ENCODE measurements around the gene CAMSAP2.

CAMSAP2 gene

DNA sequence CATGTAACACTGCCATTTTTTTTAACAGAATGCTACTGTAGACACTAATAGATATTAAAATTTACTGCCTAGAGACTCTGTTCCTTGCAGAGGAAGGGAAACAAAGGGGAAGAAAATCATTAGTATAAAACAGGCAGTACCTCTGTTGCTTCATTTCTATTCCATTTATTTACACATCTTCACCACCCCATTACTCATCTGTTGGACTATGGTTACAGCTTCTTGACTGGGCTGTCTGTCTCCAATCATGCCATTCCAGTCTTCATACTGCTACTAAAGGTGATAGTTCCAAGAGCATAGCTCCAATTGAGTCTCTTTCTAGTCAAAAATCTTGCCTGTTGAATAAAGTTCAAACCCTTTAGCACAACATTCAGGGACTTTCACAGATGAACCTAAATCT lies 111.9 kb downstream of the CAMSAP2 start:
- H3K9me2 ChIP-seq (replicated peaks; ENCODE audit: insufficient read depth, low read length): no peaks in the 10 kb centered on the region
- H4K20me1 ChIP-seq (ENCODE audit: insufficient read depth, low read length): no peaks in the 10 kb centered on the region
- no peaks in the 10 kb centered on the region for H3K79me2 ChIP-seq (ENCODE audit: low read length)
- H3K9me3 ChIP-seq (replicated peaks; ENCODE audit: insufficient read depth, low read length): no peaks in the 10 kb centered on the region
- no peak overlapping the region for H2AFZ ChIP-seq (ENCODE audit: low read length)
- H3K4me2 ChIP-seq (ENCODE audit: low read depth, low read length): no peak overlapping the region
- peaks cover 3% of the 10 kb centered on the region; the same call in 1 of the 2 replicates for H3K36me3 ChIP-seq (replicated peaks; ENCODE audit: insufficient read depth, low read length)
- H3K4me1 ChIP-seq (ENCODE audit: low read length): no peaks in the 10 kb centered on the region
- H3K4me3 ChIP-seq (ENCODE audit: low read length): no peak overlapping the region
- TF ChIP-seq, protein P1, sequence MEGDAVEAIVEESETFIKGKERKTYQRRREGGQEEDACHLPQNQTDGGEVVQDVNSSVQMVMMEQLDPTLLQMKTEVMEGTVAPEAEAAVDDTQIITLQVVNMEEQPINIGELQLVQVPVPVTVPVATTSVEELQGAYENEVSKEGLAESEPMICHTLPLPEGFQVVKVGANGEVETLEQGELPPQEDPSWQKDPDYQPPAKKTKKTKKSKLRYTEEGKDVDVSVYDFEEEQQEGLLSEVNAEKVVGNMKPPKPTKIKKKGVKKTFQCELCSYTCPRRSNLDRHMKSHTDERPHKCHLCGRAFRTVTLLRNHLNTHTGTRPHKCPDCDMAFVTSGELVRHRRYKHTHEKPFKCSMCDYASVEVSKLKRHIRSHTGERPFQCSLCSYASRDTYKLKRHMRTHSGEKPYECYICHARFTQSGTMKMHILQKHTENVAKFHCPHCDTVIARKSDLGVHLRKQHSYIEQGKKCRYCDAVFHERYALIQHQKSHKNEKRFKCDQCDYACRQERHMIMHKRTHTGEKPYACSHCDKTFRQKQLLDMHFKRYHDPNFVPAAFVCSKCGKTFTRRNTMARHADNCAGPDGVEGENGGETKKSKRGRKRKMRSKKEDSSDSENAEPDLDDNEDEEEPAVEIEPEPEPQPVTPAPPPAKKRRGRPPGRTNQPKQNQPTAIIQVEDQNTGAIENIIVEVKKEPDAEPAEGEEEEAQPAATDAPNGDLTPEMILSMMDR (IDR thresholded peaks at IDR 0.05; ENCODE audit: low read length): no peak
- TF ChIP-seq EZH2 (optimal IDR thresholded peaks at IDR 0.05; ENCODE audit: low read depth, low read length) (no peak), EZH2phosphoT487 (IDR thresholded peaks at IDR 0.05; ENCODE audit: low read length) (no peak)
- DNase-seq: no peak
- H3K27me3 ChIP-seq (replicated peaks; ENCODE audit: insufficient read depth, low read length): no peaks in the 10 kb centered on the region
- H3K9ac ChIP-seq (ENCODE audit: low read length): no peak overlapping the region
- H3K27ac ChIP-seq (ENCODE audit: low read length): no peak overlapping the region
- H3F3A ChIP-seq (ENCODE audit: insufficient read depth, low read length): no peaks in the 10 kb centered on the region

DNA sequence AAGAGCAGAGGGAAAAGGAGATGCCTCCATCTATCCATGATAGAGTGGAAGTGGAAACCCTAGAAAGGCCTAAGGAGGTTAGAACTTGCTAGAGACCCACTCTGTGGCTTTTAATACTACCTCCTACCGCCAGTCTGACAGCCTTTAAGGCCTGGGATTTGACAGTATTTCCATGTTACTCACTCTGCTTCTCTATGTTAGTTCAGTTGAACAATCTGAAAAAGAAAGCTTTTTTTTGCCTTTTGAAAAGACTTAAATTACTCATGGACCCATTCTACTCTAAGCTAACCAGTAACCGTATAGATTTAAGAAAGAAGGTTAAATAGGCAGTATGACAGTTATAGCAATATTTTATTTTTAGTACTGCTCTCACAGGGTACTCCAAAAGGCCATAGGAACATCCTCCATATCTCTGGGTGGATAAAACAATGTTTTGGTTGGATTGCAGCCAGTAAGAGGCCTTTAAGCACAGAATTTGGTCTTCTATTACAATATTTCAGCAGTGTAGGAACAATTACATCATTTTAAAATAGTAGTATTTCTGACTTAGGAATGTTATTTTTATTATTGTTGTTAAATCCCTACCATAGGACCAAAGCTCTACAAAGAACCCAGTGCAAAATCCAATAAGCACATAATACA lies 118.1 kb downstream of the CAMSAP2 start:
- H3K9ac ChIP-seq (ENCODE audit: low read length): no peak overlapping the region
- no peaks in the 10 kb centered on the region for H3K9me3 ChIP-seq (replicated peaks; ENCODE audit: insufficient read depth, low read length)
- H3K4me2 ChIP-seq (ENCODE audit: low read depth, low read length): no peak overlapping the region

DNA sequence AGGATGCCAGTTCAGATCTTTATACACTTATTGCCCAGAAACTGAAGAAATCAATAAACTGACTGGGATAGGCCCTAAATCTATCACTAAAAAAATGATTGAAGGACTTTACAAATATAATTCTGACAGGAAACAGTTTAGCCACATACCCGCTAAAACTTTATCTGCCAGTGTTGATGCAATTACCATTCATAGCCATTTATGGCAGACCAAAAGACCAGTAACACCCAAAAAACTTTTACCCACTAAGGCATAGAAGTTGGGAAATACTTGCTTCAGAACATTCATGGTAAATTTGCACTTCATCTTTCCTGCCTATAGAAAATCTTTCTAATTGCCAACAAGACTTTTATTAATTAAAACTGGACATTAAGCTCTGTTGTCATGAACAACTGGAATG lies 119.1 kb downstream of the CAMSAP2 start:
- no peak overlapping the region for H2AFZ ChIP-seq (ENCODE audit: low read length)
- H4K20me1 ChIP-seq (ENCODE audit: insufficient read depth, low read length): no peaks in the 10 kb centered on the region
- no peak overlapping the region for H3K9ac ChIP-seq (ENCODE audit: low read length)
- H3K9me2 ChIP-seq (replicated peaks; ENCODE audit: insufficient read depth, low read length): no peaks in the 10 kb centered on the region
- no peak overlapping the region for H3K27ac ChIP-seq (ENCODE audit: low read length)
- H3K4me2 ChIP-seq (ENCODE audit: low read depth, low read length): no peak overlapping the region
- DNase-seq: no peak
- no peaks in the 10 kb centered on the region for H3K9me3 ChIP-seq (replicated peaks; ENCODE audit: insufficient read depth, low read length)
- TF ChIP-seq EZH2 (optimal IDR thresholded peaks at IDR 0.05; ENCODE audit: low read depth, low read length) (no peak), EZH2phosphoT487 (IDR thresholded peaks at IDR 0.05; ENCODE audit: low read length) (no peak)
- TF ChIP-seq, protein P1 (IDR thresholded peaks at IDR 0.05; ENCODE audit: low read length): no peak
- H3K79me2 ChIP-seq (ENCODE audit: low read length): no peaks in the 10 kb centered on the region
- no peak overlapping the region for H3K4me3 ChIP-seq (ENCODE audit: low read length)
- no peaks in the 10 kb centered on the region for H3K27me3 ChIP-seq (replicated peaks; ENCODE audit: insufficient read depth, low read length)
- H3K36me3 ChIP-seq (replicated peaks; ENCODE audit: insufficient read depth, low read length): no peaks in the 10 kb centered on the region
- H3K4me1 ChIP-seq (ENCODE audit: low read length): peaks cover 11% of the 10 kb centered on the region
- peaks cover 2% of the 10 kb centered on the region; the same call in 1 of the 2 replicates for H3F3A ChIP-seq (ENCODE audit: insufficient read depth, low read length)

More for the DNA sequence above, 118.1 kb downstream of the CAMSAP2 start:
- Histone ChIP-seq H4K20me1 (ENCODE audit: insufficient read depth, low read length) (no peaks in the 10 kb centered on the region), H3K4me1 (ENCODE audit: low read length) (peaks cover under 1% of the 10 kb centered on the region), H3K27me3 (replicated peaks; ENCODE audit: insufficient read depth, low read length) (no peaks in the 10 kb centered on the region), H3F3A (ENCODE audit: insufficient read depth, low read length) (no peaks in the 10 kb centered on the region), H3K27ac (ENCODE audit: low read length) (no peak overlapping the region), H3K36me3 (replicated peaks; ENCODE audit: insufficient read depth, low read length) (no peaks in the 10 kb centered on the region), H3K4me3 (ENCODE audit: low read length) (no peak overlapping the region), H2AFZ (ENCODE audit: low read length) (no peak overlapping the region), H3K79me2 (ENCODE audit: low read length) (no peaks in the 10 kb centered on the region), H3K9me2 (replicated peaks; ENCODE audit: insufficient read depth, low read length) (no peaks in the 10 kb centered on the region)
- DNase-seq: no peak
- no peak for TF ChIP-seq EZH2phosphoT487 (IDR thresholded peaks at IDR 0.05; ENCODE audit: low read length)
- TF ChIP-seq, protein P1 (IDR thresholded peaks at IDR 0.05; ENCODE audit: low read length): no peak
- no peak for TF ChIP-seq EZH2 (optimal IDR thresholded peaks at IDR 0.05; ENCODE audit: low read depth, low read length)
